HL-60 (cell line): ENCODE data around the gene CAMTA1.

Source experiments
- DNase-seq, 2 experiments: peaks; one replicate each; pipeline ENCODE4 v3.0.0-alpha.2; 2010 to 2020; ENCODE audit warnings: low read depth in 1 of 2, low spot score in 1 of 2
- H3K27ac ChIP-seq: fragments of 250-450 bp; sonication (Bioruptor Pico); replicated peaks from 2 replicates; pipeline ENCODE4 v1.5.1; 2020; ENCODE audit warnings: mild to moderate bottlenecking, moderate library complexity
- H3K27me3 ChIP-seq: fragments of 250-450 bp; sonication (Bioruptor Pico); 2 replicates; pipeline ENCODE4 v1.5.1; 2021; ENCODE audit warnings: mild to moderate bottlenecking, moderate library complexity; ENCODE audit not compliant: insufficient read depth, poor library complexity, severe bottlenecking
- H3K4me3 ChIP-seq: replicated peaks from 2 replicates; pipeline ENCODE4 v1.5.1; 2011; ENCODE audit warnings: mild to moderate bottlenecking, control low read depth, low read length; ENCODE audit not compliant: insufficient read depth
- CTCF ChIP-seq: IDR thresholded peaks from one replicate; pipeline ENCODE4 v1.5.1; 2011; ENCODE audit warnings: low read length, control low read depth, inconsistent platforms; ENCODE audit not compliant: insufficient read depth
- GABPA ChIP-seq: IDR thresholded peaks from 2 replicates; pipeline ENCODE4 v1.6.1; 2012; ENCODE audit warnings: low read depth
- POLR2AphosphoS5 ChIP-seq: IDR thresholded peaks from 2 replicates; pipeline ENCODE4 v1.6.1; 2012; ENCODE audit warnings: low read depth
- REST ChIP-seq: IDR thresholded peaks from 2 replicates; pipeline ENCODE4 v1.6.1; 2012; ENCODE audit warnings: low read depth; ENCODE audit not compliant: insufficient replicate concordance
- SPI1 ChIP-seq: IDR thresholded peaks from 2 replicates; pipeline ENCODE4 v1.6.1; 2012; ENCODE audit warnings: low read depth, mild to moderate bottlenecking, borderline replicate concordance

CAMTA1 gene

GRCh38 chr1:7224081-7224534 lies 438.9 kb downstream of the CAMTA1 start:
- Histone ChIP-seq H3K4me3 (no peak overlapping the region), H3K27me3 (no peaks in the 10 kb centered on the region), H3K27ac (no peak overlapping the region)
- DNase-seq, result no peak
- TF ChIP-seq SPI1, result no peak
- TF ChIP-seq POLR2AphosphoS5, result no peak
- no peak for TF ChIP-seq CTCF
- no peak for TF ChIP-seq REST
- no peak for TF ChIP-seq GABPA

GRCh38 chr1:7224644-7225043 lies 439.4 kb downstream of the CAMTA1 start:
- no peaks in the 10 kb centered on the region for H3K27me3 ChIP-seq
- TF ChIP-seq REST, result no peak
- no peak for TF ChIP-seq CTCF
- TF ChIP-seq SPI1, result no peak
- no peak for TF ChIP-seq POLR2AphosphoS5
- no peak for TF ChIP-seq GABPA
- DNase-seq, result no peak
- no peak overlapping the region for H3K27ac ChIP-seq
- H3K4me3 ChIP-seq, result no peak overlapping the region

GRCh38 chr1:7225711-7226505 lies 440.7 kb downstream of the CAMTA1 start:
- H3K27ac ChIP-seq, result no peak overlapping the region
- no peaks in the 10 kb centered on the region for H3K27me3 ChIP-seq
- no peak for DNase-seq
- TF ChIP-seq REST, result no peak
- no peak for TF ChIP-seq GABPA
- no peak for TF ChIP-seq CTCF
- TF ChIP-seq POLR2AphosphoS5, result no peak
- TF ChIP-seq SPI1, result no peak
- H3K4me3 ChIP-seq, result no peak overlapping the region
